ENCODE results near the gene SYNPR.

SYNPR gene

GRCh38 chr3:63500196-63500595 lies 222.1 kb downstream of the SYNPR start:
- DNase-seq (ENCODE audit: low read depth) = no peak
- H3K4me3 ChIP-seq (ENCODE audit: low read depth, low read length) = no peak overlapping the region
- no peak for TF ChIP-seq CTCF (IDR thresholded peaks at IDR 0.05; ENCODE audit: low read depth, low read length, missing control alignments)

GRCh38 chr3:63508305-63508704 lies 230.2 kb downstream of the SYNPR start:
- no peak for DNase-seq (ENCODE audit: low read depth)
- no peak for TF ChIP-seq CTCF (IDR thresholded peaks at IDR 0.05; ENCODE audit: low read depth, low read length, missing control alignments)
- no peak overlapping the region for H3K4me3 ChIP-seq (ENCODE audit: low read depth, low read length)

GRCh38 chr3:63508771-63509170 lies 230.7 kb downstream of the SYNPR start:
- H3K4me3 ChIP-seq (ENCODE audit: low read depth, low read length) = no peak overlapping the region
- DNase-seq (ENCODE audit: low read depth) = no peak
- TF ChIP-seq CTCF (IDR thresholded peaks at IDR 0.05; ENCODE audit: low read depth, low read length, missing control alignments) = no peak

GRCh38 chr3:63513791-63514190 lies 235.7 kb downstream of the SYNPR start:
- DNase-seq (ENCODE audit: low read depth) = no peak
- TF ChIP-seq CTCF (IDR thresholded peaks at IDR 0.05; ENCODE audit: low read depth, low read length, missing control alignments) = no peak
- H3K4me3 ChIP-seq (ENCODE audit: low read depth, low read length) = no peak overlapping the region

- no peak overlapping the region for H3K4me3 ChIP-seq (ENCODE audit: low read depth, low read length)
- DNase-seq (ENCODE audit: low read depth) = no peak
- no peak for TF ChIP-seq CTCF (IDR thresholded peaks at IDR 0.05; ENCODE audit: low read depth, low read length, missing control alignments)
Measured at GRCh38 chr3:63514678-63515077, 236.6 kb downstream of the SYNPR start.

GRCh38 chr3:63519426-63519825 lies 241.3 kb downstream of the SYNPR start:
- no peak for TF ChIP-seq CTCF (IDR thresholded peaks at IDR 0.05; ENCODE audit: low read depth, low read length, missing control alignments)
- no peak overlapping the region for H3K4me3 ChIP-seq (ENCODE audit: low read depth, low read length)
- no peak for DNase-seq (ENCODE audit: low read depth)

GRCh38 chr3:63521657-63522056 lies 243.5 kb downstream of the SYNPR start:
- TF ChIP-seq CTCF (IDR thresholded peaks at IDR 0.05; ENCODE audit: low read depth, low read length, missing control alignments) = no peak
- H3K4me3 ChIP-seq (ENCODE audit: low read depth, low read length) = no peak overlapping the region
- DNase-seq (ENCODE audit: low read depth) = no peak
